A549 (cell line): ENCODE measurements around the gene PCDHGA6. TPM values are rescaled to one million over a fixed set of nuclear protein-coding genes. Genes with fewer than 3 reads are reported as not detected.
"Not testable (repeated sequence)": the region's sequence is repeated elsewhere in the genome, so short reads cannot be mapped to it uniquely, and the experiment has no call there.

Source experiments
- ATAC-seq, 2 experiments: fragments of 200-7000 bp in 1 of 2; fragments of >200 bp in 1 of 2; cut with Nextera tagmentation in 1 of 2; cut with Tn5 transposase in 1 of 2; 3 replicates each; pipeline versions ENCODE4 v1.8.0 to v1.9.1; 2018 to 2020; ENCODE audit warnings: mild to moderate bottlenecking in 1 of 2, moderate library complexity in 1 of 2
- CTCF ChIA-PET: fragments of 300-600 bp; sonication (Branson Sonifier 250); formaldehyde crosslinking; extraction: SDS; loops from one replicate; lab custom pipeline; 2021; ENCODE audit warnings: antibody characterized with exemption, inconsistent platforms; lab: Yijun Ruan, JAX
- POLR2A ChIA-PET: fragments of 350-600 bp; formaldehyde crosslinking; extraction: SDS; loops from one replicate; lab custom pipeline; 2021; ENCODE audit warnings: antibody characterized with exemption, inconsistent platforms; lab: Yijun Ruan, JAX
- DNase-seq, 2 experiments: peaks; one replicate each; pipeline versions ENCODE4 v3.0.0 to v3.0.0-alpha.2; 2011 to 2016; ENCODE audit warnings: low read depth in 1 of 2, low spot score in 1 of 2
- FAIRE-seq: peaks from 2 replicates; lab custom pipeline; 2011; peaks lifted over from hg19 to GRCh38; lab: Jason Lieb, UNC
- H3K27ac ChIP-seq, 2 experiments: fragments of >200 bp; sonication (Bioruptor Twin); formaldehyde crosslinking; 3 replicates each; pipeline ENCODE4 v1.5.1; 2016 to 2017
- H3K4me1 ChIP-seq: fragments of >200 bp; sonication (Bioruptor Twin); formaldehyde crosslinking; 3 replicates; pipeline ENCODE4 v1.6.1; 2016
- H3K4me2 ChIP-seq: fragments of >200 bp; sonication (Bioruptor Twin); formaldehyde crosslinking; 3 replicates; pipeline ENCODE4 v1.6.1; 2016
- H3K4me3 ChIP-seq: fragments of >200 bp; sonication (Bioruptor Twin); formaldehyde crosslinking; 3 replicates; pipeline ENCODE4 v1.5.1; 2016
- H3K9me3 ChIP-seq: fragments of >200 bp; sonication (Bioruptor Twin); formaldehyde crosslinking; 3 replicates; pipeline ENCODE4 v1.6.1; 2016
- CEBPB ChIP-seq, 2 experiments: fragments of >200 bp in 1 of 2; sonication (Bioruptor Twin) in 1 of 2; formaldehyde crosslinking in 1 of 2; IDR thresholded peaks; 2 replicates each; pipeline ENCODE4 v1.6.1; 2012 to 2016
- CTCF ChIP-seq: fragments of >200 bp; sonication (Bioruptor Twin); formaldehyde crosslinking; IDR thresholded peaks from 3 replicates; pipeline ENCODE4 v1.5.1; 2016
- E2F6 ChIP-seq: IDR thresholded peaks from 2 replicates; pipeline ENCODE4 v1.6.1; 2012; ENCODE audit warnings: low read depth, borderline replicate concordance
- EHMT2 ChIP-seq: fragments of 200-600 bp; sonication (generic); IDR thresholded peaks from 2 replicates; pipeline ENCODE4 v1.6.1; 2016; ENCODE audit warnings: antibody characterized with exemption, low read depth, mild to moderate bottlenecking, moderate library complexity
- EP300 ChIP-seq, 2 experiments: fragments of >200 bp; sonication (Bioruptor Twin); formaldehyde crosslinking; IDR thresholded peaks; 2 replicates in 1 of 2; 3 replicates in 1 of 2; pipeline ENCODE4 v1.6.1; 2016 to 2017
- HDAC2 ChIP-seq: fragments of 200-600 bp; sonication (generic); IDR thresholded peaks from 2 replicates; pipeline ENCODE4 v1.6.1; 2016
- MAX ChIP-seq: IDR thresholded peaks from 2 replicates; pipeline ENCODE4 v1.6.1; 2012
- NFE2L2 ChIP-seq: fragments of 150-350 bp; conservative IDR thresholded peaks from 2 replicates; pipeline ENCODE4 v1.6.1; 2014; ENCODE audit warnings: low read length
- PHF8 ChIP-seq: fragments of 200-600 bp; sonication (generic); IDR thresholded peaks from 2 replicates; pipeline ENCODE4 v1.6.1; 2016; ENCODE audit warnings: low read depth, mild to moderate bottlenecking, antibody characterized with exemption, moderate library complexity, borderline replicate concordance
- POLR2AphosphoS2 ChIP-seq: conservative IDR thresholded peaks from 2 replicates; pipeline ENCODE4 v1.6.1; 2012; ENCODE audit warnings: low read length, improper control_type of control experiment, inconsistent platforms
- RAD21 ChIP-seq, 2 experiments: fragments of >200 bp in 1 of 2; sonication (Bioruptor Twin) in 1 of 2; formaldehyde crosslinking in 1 of 2; IDR thresholded peaks in 1 of 2; conservative IDR thresholded peaks in 1 of 2; 2 replicates in 1 of 2; 3 replicates in 1 of 2; pipeline ENCODE4 v1.6.1; 2012 to 2018; ENCODE audit warnings: inconsistent platforms in 1 of 2
- REST ChIP-seq: fragments of 200-600 bp; sonication (generic); IDR thresholded peaks from 2 replicates; pipeline ENCODE4 v1.6.1; 2016; ENCODE audit warnings: antibody characterized with exemption, mild to moderate bottlenecking, moderate library complexity
- SREBF2 ChIP-seq: fragments of 450-650 bp; IDR thresholded peaks from 2 replicates; pipeline ENCODE4 v1.6.1; 2014; ENCODE audit warnings: mild to moderate bottlenecking, moderate library complexity
- TFCP2L1 ChIP-seq: fragments of 250-450 bp; sonication (Bioruptor Pico); IDR thresholded peaks from 2 replicates; pipeline ENCODE4 v1.5.0; 2021; ENCODE audit warnings: mild to moderate bottlenecking
- TP53 ChIP-seq: fragments of 250-450 bp; sonication (Bioruptor Pico); IDR thresholded peaks from 2 replicates; pipeline ENCODE4 v1.5.0; 2021; ENCODE audit warnings: mild to moderate bottlenecking, moderate library complexity
- USF2 ChIP-seq: fragments of 450-650 bp; IDR thresholded peaks from 2 replicates; pipeline ENCODE4 v1.6.1; 2014; ENCODE audit warnings: antibody characterized with exemption
- ZNF302 ChIP-seq: fragments of 250-450 bp; sonication (Bioruptor Pico); IDR thresholded peaks from 2 replicates; pipeline ENCODE4 v1.9.0; 2021; ENCODE audit warnings: inconsistent platforms, mild to moderate bottlenecking, moderate library complexity
- ZSCAN20 ChIP-seq: fragments of 250-450 bp; sonication (Bioruptor Pico); IDR thresholded peaks from 2 replicates; pipeline ENCODE4 v1.8.0; 2022; ENCODE audit warnings: mild to moderate bottlenecking, moderate library complexity
- WGBS: methylation state at CpG from one replicate; pipeline ENCODE4 v1.1.6; 2017; ENCODE audit errors: missing lambda C conversion rate; 5-methylcytosine and 5-hydroxymethylcytosine counted together
- polyA plus RNA-seq, 4 experiments: library from polyadenylated mRNA; depleted of rRNA in 3 of 4; stranded (reverse); fragments of >200 nt; fragmentation: RNase III in 1 of 4; extraction: RNeasy Plus Mini Kit Qiagen cat#74134 plus additional on column Dnase treatment in 1 of 4; gene quantifications; 2 replicates in 3 of 4; 3 replicates in 1 of 4; pipeline ENCODE4 v1.2.3, GENCODE V29; 2011 to 2017

Gene PCDHGA6
- polyA plus RNA-seq, 2 of the 4 experiments (the other 2 are of a cell fraction): 0.23 to 1.0 TPM

- ATAC-seq (peak; percentile 54 to 87; a peak in 4 of 6 replicates), DNase-seq (peak; percentile 24 to 74), FAIRE-seq (no peak)
- H3K4me2 ChIP-seq: peak within 1 kb of the TSS; percentile 61
- POLR2A ChIA-PET: interaction anchor here (1.0 to 1.6 kb wide), 3 partner anchors 12 to 183 kb away, joined by 3 to 15 read pairs (median 6); partner anchors contain the start of genes PCDHGB1 and TAF7
- WGBS: 27% methylated on average over 25 of the region's 27 CpGs
- H3K9me3 ChIP-seq: peaks cover 37% of the 10 kb centered on the region
- peak within 1 kb of the TSS; percentile 45 for H3K4me3 ChIP-seq
- H3K4me1 ChIP-seq: no peaks in the 10 kb centered on the region
- TF ChIP-seq TP53 (CRISPR knock-in tag): no peak
- peak in 1 of 2 experiments; percentile 25; a peak in 1 of 4 replicates for TF ChIP-seq CEBPB (IDR thresholded peaks at IDR 0.05)
- TF ChIP-seq E2F6: no peak; the same call in 1 of the 2 replicates
- peak; percentile 35; the same call in 2 of the 3 replicates for TF ChIP-seq CTCF
- TF ChIP-seq SREBF2: no peak
- no peak for TF ChIP-seq HDAC2
- peak; percentile 46 to 53; a peak in 4 of 5 replicates for TF ChIP-seq RAD21 (conservative IDR thresholded peaks at IDR 0.05 in 1 of 2, IDR thresholded peaks at IDR 0.05 in 1 of 2)
- peak within 1 kb of the TSS; percentile 59 to 70 for H3K27ac ChIP-seq
- CTCF ChIA-PET: interaction anchor here (0.6 to 2.9 kb wide), 19 partner anchors 10 to 257 kb away, joined by 3 to 22 read pairs (median 5); partner anchors contain the start of genes PCDHGA1, PCDHGB1, PCDHGB4 and TAF7
Observed at GRCh38 chr5:141338538-141339306, 35.0 kb upstream of the PCDHGA6 start, which contains the start of gene PCDHGA2. PCDHGA2 (plus strand) TSS chr5:141338760.

- peaks cover 47% of the 10 kb centered on the region for H3K9me3 ChIP-seq
- H3K27ac ChIP-seq, FAIRE-seq, H3K4me1 ChIP-seq, H3K4me3 ChIP-seq, ATAC-seq, POLR2A ChIA-PET, H3K4me2 ChIP-seq, DNase-seq: not testable (repeated sequence)
- 76% methylated on average over 32 of the region's 45 CpGs for WGBS
- CTCF ChIA-PET: interaction anchor here (1.4 kb wide), 1 partner anchor 10 kb away, joined by 5 read pairs; the partner anchor contains the start of gene PCDHGA1
Observed at GRCh38 chr5:141340781-141341354, 32.8 kb upstream of the PCDHGA6 start.

GRCh38 chr5:141342773-141343172 is 30.9 kb upstream of the PCDHGA6 start:
- WGBS: 3% methylated on average over 1 of the region's 1 CpG
- FAIRE-seq: no peak

More at GRCh38 chr5:141342773-141343172, 30.9 kb upstream of the PCDHGA6 start:
- DNase-seq (no peak), ATAC-seq (no peak)
- ChIA-PET POLR2A (no interaction called here), CTCF (interaction anchor here (0.8 to 1.0 kb wide), 2 partner anchors 215 to 221 kb away, joined by 3 to 4 read pairs; no protein-coding TSS in a partner anchor)
- no peak overlapping the region for H3K4me2 ChIP-seq
- H3K4me1 ChIP-seq: no peaks in the 10 kb centered on the region
- H3K27ac ChIP-seq: no peak overlapping the region
- H3K9me3 ChIP-seq: peaks cover 37% of the 10 kb centered on the region
- TF ChIP-seq USF2 (no peak), NFE2L2 (no peak), MAX (no peak), PHF8 (no peak), EP300 (IDR thresholded peaks at IDR 0.05) (no peak), POLR2AphosphoS2 (no peak), EHMT2 (no peak), REST (no peak), TFCP2L1 (no peak), ZNF302 (CRISPR knock-in tag) (no peak), ZSCAN20 (CRISPR knock-in tag) (no peak)
- TF ChIP-seq, all 56 proteins: peak for 0
- no peak overlapping the region for H3K4me3 ChIP-seq
